SIG-M5 treated with dmso at 0.1 percent for 504 hours (cell line): ENCODE results near the gene STXBP3.
"Not testable (repeated sequence)": the region's sequence is repeated elsewhere in the genome, so short reads cannot be mapped to it uniquely, and the experiment has no call there.

Experiments
- DNase-seq: peaks from one replicate; lab custom pipeline; 2025; ENCODE audit not compliant: unreplicated experiment; lab: John Stamatoyannopoulos, UW

The STXBP3 gene

GRCh38 chr1:108728327-108728923, 18.0 kb upstream of the STXBP3 start:
- DNase-seq: no peak

GRCh38 chr1:108729481-108729880, 17.0 kb upstream of the STXBP3 start:
- DNase-seq: no peak

GRCh38 chr1:108732398-108732797, 14.1 kb upstream of the STXBP3 start:
- DNase-seq: no peak

GRCh38 chr1:108734171-108734865, 12.2 kb upstream of the STXBP3 start:
- DNase-seq: no peak

GRCh38 chr1:108742253-108742652, 4.2 kb upstream of the STXBP3 start:
- DNase-seq: no peak

GRCh38 chr1:108745980-108746381, 493 bp upstream of the STXBP3 start:
- DNase-seq: no peak

- peak; percentile 88 for DNase-seq
Observed at GRCh38 chr1:108747171-108747850, 837 bp downstream of the STXBP3 start.

GRCh38 chr1:108747898-108748297, 1.4 kb downstream of the STXBP3 start:
- no peak for DNase-seq

- no peak for DNase-seq
Observed at GRCh38 chr1:108749081-108749480, 2.6 kb downstream of the STXBP3 start.

GRCh38 chr1:108750476-108751181, 4.2 kb downstream of the STXBP3 start:
- no peak for DNase-seq

GRCh38 chr1:108753363-108753762, 6.9 kb downstream of the STXBP3 start:
- no peak for DNase-seq

- DNase-seq: no peak
Observed at GRCh38 chr1:108758796-108759195, 12.3 kb downstream of the STXBP3 start.

GRCh38 chr1:108767115-108767514, 20.6 kb downstream of the STXBP3 start:
- no peak for DNase-seq

- DNase-seq: no peak
Observed at GRCh38 chr1:108767708-108768107, 21.2 kb downstream of the STXBP3 start.

GRCh38 chr1:108777839-108778238, 31.4 kb downstream of the STXBP3 start:
- DNase-seq: no peak

GRCh38 chr1:108779455-108779854, 33.0 kb downstream of the STXBP3 start:
- no peak for DNase-seq

GRCh38 chr1:108780937-108781574, 34.6 kb downstream of the STXBP3 start:
- no peak for DNase-seq

GRCh38 chr1:108781575-108781944, 35.1 kb downstream of the STXBP3 start:
- not testable (repeated sequence) for DNase-seq

- DNase-seq: no peak
Observed at GRCh38 chr1:108785264-108785663, 38.8 kb downstream of the STXBP3 start.

- no peak for DNase-seq
Observed at GRCh38 chr1:108785880-108786279, 39.4 kb downstream of the STXBP3 start.

- DNase-seq: no peak
Observed at GRCh38 chr1:108791790-108792189, 45.3 kb downstream of the STXBP3 start.
